HG03025 (cell line): ENCODE measurements around the gene KBTBD13.
"Not testable (repeated sequence)": the region's sequence is repeated elsewhere in the genome, so short reads cannot be mapped to it uniquely, and the experiment has no call there.

Source experiments
- ATAC-seq: cut with Tn5 transposase; IDR thresholded peaks from one replicate; pipeline ENCODE4 v1.9.1; 2021; ENCODE audit warnings: mild to moderate bottlenecking, moderate library complexity; ENCODE audit not compliant: unreplicated experiment, low FRiP score

Gene KBTBD13

DNA sequence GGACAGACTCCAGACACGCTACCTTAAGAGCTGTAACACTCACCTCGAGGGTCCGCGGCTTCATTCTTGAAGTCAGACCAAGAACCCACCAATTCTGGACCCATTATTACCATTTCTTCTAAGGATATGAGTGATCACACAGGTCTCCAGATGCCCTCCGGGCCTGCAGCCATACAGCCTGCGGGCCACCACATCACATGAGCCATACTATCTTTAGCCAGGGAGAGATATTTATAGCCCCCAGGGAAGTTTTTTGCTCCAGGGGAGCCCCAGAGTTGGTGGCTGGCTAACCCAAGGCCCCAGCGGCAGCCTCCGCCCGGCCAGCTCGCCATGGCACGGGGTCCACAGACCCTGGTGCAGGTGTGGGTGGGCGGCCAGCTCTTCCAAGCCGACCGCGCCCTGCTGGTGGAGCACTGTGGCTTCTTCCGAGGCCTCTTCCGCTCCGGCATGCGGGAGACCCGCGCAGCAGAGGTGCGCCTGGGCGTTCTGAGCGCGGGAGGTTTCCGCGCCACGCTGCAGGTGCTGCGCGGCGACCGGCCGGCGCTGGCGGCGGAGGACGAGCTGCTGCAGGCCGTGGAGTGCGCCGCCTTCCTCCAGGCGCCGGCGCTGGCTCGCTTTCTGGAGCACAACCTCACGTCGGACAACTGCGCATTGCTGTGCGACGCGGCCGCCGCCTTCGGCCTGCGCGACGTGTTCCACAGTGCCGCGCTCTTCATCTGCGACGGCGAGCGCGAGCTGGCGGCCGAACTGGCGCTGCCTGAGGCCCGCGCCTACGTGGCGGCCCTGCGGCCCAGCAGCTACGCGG, at the start of gene KBTBD13:
Gene KBTBD13, plus strand, starts transcription at position 261 of the 805 bp plus-strand sequence. Its CDS starts 70 bp downstream, at position 331.
- no peak for ATAC-seq

DNA sequence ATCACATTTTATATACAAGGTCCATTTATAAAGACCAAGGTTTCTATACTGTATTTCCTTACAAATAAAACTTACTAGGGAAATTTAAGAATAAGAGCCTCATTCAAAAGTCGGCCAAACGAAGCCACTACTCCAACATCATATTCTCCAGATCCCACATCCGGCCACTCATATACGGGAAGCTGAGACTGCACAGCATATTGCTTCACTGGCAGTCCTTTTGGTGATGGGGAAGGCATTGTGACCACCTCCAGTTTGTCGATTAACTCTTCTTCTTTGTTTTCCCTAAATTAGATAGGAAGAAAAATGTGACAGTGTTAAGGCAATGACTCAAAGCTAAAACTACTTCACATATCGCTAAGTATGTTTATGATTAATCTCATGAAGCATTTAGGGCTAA, 49.8 kb upstream of the KBTBD13 start:
- no peak for ATAC-seq

DNA sequence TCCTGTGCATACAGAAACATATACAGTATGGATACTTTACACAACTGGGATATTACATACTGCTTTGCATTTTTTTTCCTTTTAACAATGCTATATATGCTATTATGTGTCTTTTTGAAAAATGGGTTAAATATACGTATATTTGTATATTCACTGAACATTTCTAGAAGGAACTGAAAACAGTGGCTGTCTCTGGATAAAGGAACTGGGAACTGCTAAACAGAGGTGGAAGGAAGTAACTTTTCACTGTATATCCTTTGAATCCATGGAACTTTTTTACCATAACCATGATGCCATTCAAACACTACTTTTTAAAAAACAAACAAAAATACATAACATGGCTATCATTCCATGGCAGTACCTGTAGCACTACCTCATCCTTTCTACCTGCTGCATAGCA, 49.0 kb upstream of the KBTBD13 start:
- ATAC-seq: no peak

DNA sequence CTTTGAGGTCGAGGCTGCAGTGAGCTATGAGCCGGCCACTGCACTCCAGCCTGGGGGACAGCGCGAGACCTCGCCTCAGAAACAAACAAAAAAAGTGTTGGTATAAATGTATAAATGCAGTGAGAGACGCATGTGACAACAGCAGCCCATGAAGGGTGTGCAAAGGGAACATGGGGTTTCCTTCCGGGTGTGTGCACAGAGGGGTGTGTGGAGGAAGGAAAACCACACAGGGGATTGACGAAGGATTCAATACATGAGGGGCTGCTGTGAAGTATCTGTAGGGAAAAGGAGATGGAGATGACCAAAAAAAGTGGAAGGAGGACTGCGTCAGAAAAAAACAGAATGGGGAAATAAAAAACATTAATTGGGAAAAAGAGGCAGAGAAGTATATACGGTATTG, 48.2 kb upstream of the KBTBD13 start:
- no peak for ATAC-seq

DNA sequence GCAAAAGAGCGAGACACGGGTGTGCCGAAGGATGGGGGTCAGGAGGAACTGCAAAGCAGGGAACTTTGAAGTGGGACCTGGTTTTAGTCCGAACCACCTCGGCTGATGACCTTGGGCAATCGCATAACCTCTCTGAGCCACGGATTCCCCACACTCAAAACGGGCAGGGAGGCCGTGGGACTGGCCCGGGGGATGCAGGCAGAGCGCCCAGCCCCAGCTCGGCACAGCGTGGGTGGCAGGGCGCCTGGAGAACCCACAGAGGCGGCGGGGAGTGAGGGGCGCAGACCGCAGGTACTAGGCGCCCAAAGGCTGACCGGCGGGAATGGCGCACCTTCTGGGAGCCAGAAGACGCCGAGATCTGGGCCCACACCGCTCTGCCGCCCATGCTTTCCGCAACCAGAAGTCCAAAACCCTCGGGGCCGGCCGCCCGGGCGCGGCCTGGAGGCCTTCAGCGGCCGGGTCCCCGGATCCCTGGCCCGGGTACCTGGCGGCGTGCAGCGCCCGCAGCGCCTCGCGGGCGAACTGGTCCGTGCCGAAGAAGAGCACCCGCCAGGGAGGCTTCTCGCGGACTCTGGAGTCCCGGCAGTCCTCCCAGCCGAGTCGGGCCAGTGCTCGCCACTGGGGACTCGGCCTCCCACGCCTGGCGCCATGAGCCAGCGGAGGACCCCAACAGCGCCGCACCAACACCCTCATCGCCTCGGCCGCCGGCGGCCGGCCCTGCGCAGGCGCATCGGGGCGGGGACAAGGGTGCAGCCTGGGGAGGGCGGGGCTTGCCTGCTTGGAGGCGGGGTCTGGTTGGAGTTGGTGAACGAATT, 47.4 kb upstream of the KBTBD13 start, which contains the start of gene MTFMT:
Gene MTFMT, minus strand, starts transcription at position 719 of the 815 bp plus-strand sequence. Its CDS starts 26 bp downstream, at position 693.
- ATAC-seq: no peak

DNA sequence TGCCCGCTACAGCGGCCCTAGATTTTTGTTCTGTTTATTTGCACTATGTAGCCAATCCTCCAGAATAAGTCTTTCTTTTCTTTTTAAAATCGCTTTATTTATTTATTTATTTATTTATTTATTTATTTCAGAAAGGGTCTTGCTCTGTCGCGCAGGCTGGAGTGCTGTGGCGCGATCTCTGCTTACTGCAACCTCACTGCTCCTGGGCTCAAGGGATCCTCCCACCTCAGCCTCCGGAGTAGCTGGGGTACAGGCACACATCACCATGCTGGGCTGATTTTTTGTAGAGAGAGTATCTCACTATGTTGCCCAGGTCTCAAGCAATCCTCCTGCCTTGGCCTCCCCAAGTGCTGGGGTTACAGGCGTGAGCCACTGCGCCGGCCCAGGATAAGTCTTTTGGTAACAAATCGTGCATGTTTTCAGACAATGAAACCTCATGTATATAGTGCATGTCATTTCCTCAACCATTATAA, 46.8 kb upstream of the KBTBD13 start:
- ATAC-seq: no peak

DNA sequence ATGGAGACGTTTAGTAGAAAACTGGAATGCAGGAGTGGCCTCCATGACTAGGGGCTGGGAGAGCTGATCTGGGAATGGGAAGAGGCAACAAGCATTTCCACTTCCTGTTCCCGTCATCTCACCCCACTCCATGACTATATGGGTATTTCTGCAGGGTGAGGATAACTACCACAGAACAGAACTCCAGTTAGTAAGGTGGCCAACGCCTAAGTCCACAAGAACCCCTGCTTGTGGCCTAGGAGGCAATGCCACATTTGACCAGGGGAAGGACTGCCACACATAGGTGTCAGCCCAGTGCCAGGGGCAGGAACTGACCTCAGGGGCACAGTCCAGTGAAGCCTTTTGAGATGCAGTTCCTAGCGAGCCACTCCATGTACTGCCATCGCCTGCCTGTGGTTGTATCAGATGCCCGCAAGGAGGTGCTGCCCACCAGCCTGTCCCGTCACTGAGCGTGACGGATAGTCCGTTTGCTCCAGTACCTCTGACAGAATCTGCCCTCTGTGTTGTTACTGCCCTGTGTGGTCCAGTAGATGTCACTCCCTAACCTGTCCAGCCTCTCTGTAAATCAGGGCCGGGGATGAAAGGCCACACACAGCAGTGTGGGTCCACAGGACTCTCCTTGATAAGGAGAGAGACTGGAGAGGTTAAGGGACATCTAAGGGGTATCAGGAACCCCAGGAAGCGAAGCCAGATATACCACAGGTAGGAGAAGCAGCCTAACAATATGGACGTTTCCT, 43.6 kb upstream of the KBTBD13 start:
- ATAC-seq: no peak

DNA sequence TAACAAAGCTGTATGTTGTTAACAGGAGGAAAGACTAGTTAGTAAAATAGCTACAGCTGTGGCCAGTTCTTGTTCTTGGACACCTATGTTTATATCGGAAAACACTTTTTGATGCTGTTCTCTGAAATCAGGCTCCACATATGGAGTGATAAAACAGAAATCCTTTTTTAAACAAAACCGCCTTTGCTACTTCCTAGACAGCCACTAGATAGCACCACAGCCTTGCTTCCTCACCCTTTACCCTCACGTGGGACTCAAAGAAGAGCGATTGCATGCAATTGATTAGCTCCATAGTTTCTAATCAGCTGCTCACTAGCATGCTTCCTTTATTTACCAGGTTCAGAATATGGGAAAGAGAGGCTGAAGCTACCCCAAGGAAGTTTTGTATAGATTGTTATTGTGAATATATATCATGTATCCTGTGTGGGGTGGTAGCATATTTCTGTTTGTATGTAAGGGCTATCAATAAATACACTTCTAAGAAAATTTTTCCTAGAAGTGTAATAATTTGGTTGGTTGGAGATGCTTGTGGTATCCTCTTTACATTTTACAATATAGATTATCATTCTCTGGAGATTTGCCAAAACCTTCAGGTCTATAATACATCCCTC, 42.8 kb upstream of the KBTBD13 start:
- no peak for ATAC-seq

DNA sequence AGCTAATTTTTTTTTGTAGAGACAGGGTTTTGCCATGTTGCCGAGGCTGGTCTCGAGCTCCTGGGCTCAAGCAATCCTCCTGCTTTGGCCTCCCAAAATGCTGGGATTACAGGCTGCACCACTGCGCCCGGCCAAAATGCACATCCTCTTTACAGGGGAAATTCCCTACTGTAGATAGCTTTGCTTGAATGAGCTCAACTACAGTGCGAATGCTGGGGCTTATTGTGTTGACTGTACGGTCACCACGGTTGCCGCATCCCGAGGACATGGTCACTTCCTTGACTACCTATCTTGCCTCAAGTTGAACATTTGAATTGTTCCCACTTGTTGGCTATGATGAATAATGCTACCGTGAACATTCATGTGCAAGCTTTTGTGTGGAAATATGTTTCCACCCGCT, 41.8 kb upstream of the KBTBD13 start:
- no peak for ATAC-seq

DNA sequence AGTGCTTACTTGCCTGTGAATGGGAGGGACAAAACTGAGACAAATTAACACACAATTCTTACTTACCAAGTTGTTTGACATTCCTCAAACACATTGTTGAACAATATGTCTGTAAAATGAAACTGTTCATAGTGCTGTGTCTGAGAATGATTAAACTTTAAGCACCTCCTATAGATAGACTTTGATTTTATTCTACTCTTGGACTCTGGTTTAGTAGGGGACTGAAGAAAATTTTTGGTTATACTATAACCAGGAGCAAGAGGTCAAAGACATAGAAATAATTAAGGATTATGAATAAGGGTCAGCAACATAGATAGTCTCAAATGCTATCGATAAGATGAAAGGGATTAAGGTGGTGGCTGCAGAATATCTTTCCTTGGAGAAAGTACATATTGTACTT, 39.2 kb upstream of the KBTBD13 start:
- ATAC-seq: no peak

DNA sequence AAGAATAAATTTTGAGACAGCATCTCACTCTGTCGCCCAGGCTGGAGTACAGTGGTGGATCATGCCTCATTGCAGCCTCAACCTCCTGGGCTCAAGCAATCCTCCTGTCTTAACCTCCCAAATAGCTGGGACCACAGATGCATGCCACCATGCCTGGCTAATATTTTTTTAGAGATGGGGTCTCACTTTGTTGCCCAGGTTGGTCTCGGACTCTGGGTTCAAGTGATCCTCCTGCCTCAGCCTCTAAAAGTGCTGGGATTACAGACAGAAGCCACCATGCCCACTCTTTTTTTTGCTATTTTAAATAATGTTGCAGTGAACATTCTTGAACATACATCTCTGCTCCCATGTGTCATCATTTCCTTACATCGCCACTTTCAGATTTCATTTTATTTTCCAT, 38.1 kb upstream of the KBTBD13 start:
- no peak for ATAC-seq

DNA sequence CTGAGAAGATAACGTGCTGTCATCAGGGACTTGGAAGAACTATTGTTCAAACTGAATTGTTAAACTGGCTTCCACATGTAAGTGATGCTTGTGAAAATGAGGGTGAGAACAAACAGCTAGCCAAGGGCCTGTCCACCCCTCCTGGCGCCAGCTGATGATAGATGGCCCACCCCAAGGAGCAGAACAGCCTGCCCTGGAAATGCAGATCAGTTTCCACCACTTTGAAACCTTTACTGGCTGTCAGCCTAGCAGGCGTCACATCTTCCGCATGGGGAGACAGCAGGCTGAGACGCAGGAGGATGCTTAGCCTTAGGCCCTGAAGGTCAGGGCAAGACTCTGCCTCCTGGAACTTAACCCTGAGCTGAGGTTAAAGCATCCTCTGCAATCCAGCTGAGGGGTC, 37.7 kb upstream of the KBTBD13 start:
- no peak for ATAC-seq

DNA sequence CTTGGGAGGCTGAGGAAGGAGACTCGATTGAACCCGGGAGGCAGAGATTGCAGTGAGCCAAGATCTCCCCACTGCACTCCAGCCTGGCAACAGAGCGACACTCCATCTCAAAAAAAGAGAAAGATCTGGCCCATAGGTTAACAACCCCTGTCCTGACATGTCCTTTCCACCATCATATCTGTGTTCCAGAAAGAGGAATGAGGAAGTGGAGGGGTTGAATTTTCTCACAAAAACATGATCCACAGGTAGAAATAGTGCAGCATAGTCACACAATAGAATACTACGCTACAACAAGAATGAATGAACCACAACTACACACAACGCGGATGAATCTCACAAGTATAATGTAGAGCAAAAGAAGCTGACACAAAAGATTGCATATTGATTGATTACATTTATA, 36.1 kb upstream of the KBTBD13 start:
- no peak for ATAC-seq

DNA sequence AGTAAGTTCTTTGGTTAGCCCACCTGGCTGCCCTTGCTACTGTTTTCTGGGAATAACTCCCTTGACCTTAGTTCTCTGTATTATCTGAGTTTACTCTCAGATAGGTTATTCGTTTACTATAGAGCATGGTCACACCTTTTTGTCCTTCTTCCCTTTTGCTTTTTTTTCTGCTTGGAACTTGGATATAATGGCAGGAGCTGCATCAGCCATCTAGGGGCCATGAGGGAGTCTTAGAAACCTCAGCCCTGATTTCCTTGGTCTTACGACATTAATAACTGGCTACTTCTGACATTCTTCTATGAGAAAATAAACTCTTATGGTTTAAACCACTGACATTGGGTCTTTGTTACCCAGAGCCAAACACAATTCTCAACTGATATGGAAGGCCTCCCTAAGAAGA, 34.8 kb upstream of the KBTBD13 start:
- ATAC-seq: no peak

DNA sequence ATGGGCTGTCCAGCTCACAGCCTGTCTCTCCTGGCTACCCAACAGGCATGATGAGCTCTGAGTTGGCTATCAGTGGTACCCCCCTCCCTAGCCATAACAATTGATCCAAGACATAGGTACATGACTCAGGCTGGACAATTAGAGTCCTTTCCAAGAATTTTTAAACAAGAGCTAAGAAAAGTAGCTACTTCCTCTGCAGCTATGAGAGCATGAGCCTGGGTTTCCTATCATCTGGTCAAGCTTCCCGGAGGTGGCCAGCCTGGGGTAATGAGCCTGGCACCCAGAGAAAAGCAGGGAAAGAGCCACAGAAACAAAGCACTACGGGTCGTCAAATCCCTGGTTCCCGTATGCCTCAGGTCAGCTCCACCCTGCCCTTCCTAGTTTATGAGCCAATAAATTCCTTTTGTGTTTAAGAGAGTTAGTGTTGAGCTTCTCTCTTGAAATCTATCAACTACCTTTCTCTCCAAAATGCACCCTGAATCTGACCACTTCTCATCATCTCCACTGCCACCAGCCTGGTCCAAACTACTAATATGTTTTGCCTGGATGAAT, 33.7 kb upstream of the KBTBD13 start:
- no peak for ATAC-seq

DNA sequence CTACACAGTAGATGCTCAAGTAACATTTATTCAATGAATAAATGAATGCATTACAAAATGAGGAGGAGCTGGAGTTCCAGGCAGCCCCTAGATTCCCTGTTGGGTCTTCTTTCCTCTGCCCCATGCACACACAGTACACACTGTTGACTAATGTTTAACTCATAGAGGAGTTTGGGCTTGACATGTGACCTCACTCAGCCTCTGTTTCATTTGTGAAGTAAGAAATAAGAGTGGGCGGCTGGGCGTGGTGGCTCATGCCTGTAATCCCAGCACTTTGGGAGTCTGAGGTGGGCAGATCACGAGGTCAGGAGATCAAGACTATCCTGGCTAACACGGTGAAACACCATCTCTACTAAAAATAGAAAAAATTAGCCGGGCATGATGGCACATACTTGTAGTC, 32.3 kb upstream of the KBTBD13 start:
- ATAC-seq: not testable (repeated sequence)

DNA sequence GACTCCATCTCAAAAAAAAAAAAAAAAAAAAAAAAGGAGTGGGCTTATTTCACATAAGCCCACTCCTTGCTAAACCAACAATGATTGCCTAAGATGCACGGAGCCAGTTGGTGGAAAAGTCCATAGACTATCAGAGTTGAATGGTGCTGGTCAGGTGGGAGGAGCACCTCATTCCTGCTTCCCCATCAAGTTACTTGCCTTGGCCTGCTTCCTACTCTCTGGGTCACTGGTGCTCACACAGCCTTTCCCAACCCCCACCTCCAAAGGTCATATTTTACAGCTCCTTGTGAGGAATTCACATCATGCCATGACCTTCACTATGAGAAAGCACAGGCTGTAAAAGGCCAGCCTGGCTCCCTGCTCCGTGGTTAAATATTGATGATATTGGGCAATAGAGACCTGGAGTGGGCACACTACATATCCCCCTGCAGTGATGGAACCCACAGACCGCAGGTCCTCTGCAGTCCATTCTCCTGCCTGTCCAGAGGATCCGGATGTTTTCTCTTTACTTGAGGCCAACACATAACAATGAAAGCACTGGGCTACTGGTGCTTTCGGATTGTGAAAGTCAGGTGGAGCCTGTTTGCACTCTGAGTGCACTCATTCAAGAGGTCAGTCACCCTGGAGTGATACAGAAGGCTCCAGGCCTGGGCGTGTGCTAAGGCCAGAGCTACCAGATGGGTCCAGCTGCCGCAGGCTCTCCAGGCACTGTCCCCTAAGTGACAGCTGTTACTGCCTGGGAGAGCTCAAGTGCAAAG, 31.6 kb upstream of the KBTBD13 start, which contains the start of gene SLC51B:
Gene SLC51B, plus strand, starts transcription at position 664 of the 758 bp plus-strand sequence. CDS start 4,618 bp downstream, outside the sequence.
- ATAC-seq: no peak

DNA sequence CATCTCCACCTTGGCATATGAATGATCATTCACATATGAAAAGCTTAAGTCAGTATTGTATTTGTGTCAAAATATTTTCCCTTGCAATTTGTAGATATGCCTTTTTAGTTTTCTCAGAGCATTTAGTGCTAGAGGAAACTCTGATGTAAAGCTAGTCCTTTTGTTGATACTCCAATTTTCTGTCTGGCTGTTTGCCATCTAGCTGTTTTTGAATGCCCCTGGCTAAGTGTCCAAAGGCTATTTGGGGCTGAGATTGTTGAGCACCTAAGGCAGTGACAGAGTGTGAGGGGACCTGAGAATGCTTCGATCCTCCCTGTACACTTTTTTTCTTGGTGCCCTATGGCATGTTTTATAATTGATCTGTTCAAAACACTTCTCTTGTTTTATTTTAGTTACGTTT, 28.3 kb upstream of the KBTBD13 start:
- no peak for ATAC-seq

DNA sequence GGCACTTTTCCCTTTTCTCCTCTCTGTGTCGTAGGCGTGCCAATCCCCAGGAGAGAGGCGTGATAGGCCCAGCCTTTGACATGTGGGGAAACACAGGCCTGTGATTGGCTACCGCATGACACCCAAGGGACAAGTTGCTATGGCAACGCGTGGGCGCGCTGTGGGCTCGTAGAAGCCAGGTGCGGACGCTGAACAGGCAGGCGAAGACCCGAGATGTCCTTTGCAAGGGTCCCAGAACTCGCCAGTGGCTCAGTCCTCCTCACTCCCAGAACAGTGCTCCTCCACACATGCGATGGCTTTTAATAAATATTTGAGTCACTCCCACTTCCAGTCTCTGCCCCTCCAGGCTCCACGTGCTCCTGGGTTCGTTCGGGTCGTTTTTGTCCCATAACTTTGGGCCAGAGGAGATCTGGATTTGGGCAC, 27.1 kb upstream of the KBTBD13 start:
- no peak for ATAC-seq
